KOPT-K1 (cell line): ENCODE data around the gene REEP3.
A peak's percentile ranks its signal among the peaks of the same experiment; 100 is the strongest.
"Not testable (repeated sequence)": the region's sequence is repeated elsewhere in the genome, so short reads cannot be mapped to it uniquely, and the experiment has no call there.

Experiments used
- H3K27ac ChIP-seq: fragments of 200-600 bp; sonication (generic); 2 replicates; pipeline ENCODE4 v1.5.1; 2016; ENCODE audit warnings: antibody characterized with exemption, mild to moderate bottlenecking, low read depth, low read length; ENCODE audit not compliant: poor library complexity, severe bottlenecking
- H3K36me3 ChIP-seq: fragments of 200-600 bp; sonication (generic); 2 replicates; pipeline ENCODE4 v1.5.1; 2017; ENCODE audit warnings: antibody characterized with exemption, mild to moderate bottlenecking, low read length, moderate library complexity; ENCODE audit not compliant: insufficient read depth
- H3K9me3 ChIP-seq: fragments of 200-600 bp; sonication (generic); 2 replicates; pipeline ENCODE4 v1.5.1; 2017; ENCODE audit warnings: antibody characterized with exemption, low read length, mild to moderate bottlenecking; ENCODE audit not compliant: insufficient read depth, poor library complexity, severe bottlenecking

REEP3 gene

GRCh38 chr10:63498665-63499064, 22.5 kb upstream of the REEP3 start:
- H3K36me3 ChIP-seq, result 0 out of 2 replicates have a peak, but pooled peaks cover 4% of the 10 kb centered on the region
- H3K27ac ChIP-seq, result no peak overlapping the region
- no peaks in the 10 kb centered on the region for H3K9me3 ChIP-seq

- H3K9me3 ChIP-seq, H3K36me3 ChIP-seq, H3K27ac ChIP-seq: not testable (repeated sequence)
Observed at GRCh38 chr10:63500551-63500950, 20.6 kb upstream of the REEP3 start.

GRCh38 chr10:63501954-63502353, 19.2 kb upstream of the REEP3 start:
- H3K36me3 ChIP-seq, result no peaks in the 10 kb centered on the region
- H3K9me3 ChIP-seq, result no peaks in the 10 kb centered on the region
- no peak overlapping the region for H3K27ac ChIP-seq

GRCh38 chr10:63502832-63503231, 18.4 kb upstream of the REEP3 start:
- Histone ChIP-seq H3K27ac (no peak overlapping the region), H3K9me3 (no peaks in the 10 kb centered on the region), H3K36me3 (no peaks in the 10 kb centered on the region)

- Histone ChIP-seq H3K36me3 (no peaks in the 10 kb centered on the region), H3K9me3 (no peaks in the 10 kb centered on the region), H3K27ac (no peak overlapping the region)
Observed at GRCh38 chr10:63503395-63503794, 17.8 kb upstream of the REEP3 start.

DNA sequence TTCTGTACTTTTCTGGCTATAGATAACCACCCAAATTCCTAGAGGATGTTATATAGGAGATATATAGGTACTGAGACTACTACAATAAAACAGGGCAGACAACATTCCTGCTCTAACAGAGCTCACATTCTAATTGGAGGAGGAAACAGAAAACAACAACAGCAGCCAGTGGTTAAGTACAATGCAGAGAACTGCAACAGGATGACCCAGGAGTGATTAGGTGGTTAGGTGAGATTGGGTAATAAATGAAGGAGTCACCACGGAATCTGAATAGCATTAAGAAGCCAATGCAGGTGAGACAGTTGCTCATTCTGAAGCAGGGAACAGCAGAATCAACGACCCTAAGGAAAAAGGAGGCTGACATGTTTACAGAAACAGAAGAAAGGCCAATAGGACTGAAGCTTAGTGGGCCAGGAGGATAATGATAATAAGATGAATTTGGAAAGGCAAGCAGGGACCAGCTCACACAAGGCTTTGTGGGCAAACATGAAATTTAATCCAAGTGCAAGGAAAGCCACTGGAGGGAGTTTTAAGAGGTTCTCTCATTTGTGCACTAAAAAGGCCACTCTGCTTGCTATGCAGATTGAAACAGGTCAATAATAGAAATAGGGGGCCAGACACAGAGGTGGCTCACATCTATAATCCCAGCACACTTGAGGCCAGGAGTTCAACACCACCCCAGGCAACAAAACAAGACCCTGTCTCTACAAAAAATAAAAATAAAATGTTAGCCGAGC, 16.9 kb upstream of the REEP3 start:
- no peaks in the 10 kb centered on the region for H3K9me3 ChIP-seq
- H3K27ac ChIP-seq, result no peak overlapping the region
- no peaks in the 10 kb centered on the region for H3K36me3 ChIP-seq

DNA sequence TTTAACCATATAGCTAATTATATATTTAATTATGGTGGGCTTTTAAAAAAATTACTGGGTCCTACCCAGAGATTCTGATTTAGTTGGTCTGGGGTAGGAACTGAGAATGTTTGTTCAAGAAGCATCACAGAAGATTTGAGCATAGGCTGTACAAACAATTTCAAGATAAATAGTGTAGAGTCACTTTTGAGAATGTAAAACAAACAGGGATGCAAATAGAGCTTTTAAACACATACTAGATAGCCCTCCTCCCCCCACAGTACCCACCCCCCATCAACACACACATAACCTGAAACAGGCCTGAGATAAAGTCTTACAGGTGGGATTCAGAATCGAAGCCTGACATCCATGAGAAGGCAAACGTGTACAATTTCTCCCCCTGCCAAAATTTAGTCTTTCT, 15.6 kb upstream of the REEP3 start:
- Histone ChIP-seq H3K9me3 (no peaks in the 10 kb centered on the region), H3K27ac (no peak overlapping the region), H3K36me3 (no peaks in the 10 kb centered on the region)

DNA sequence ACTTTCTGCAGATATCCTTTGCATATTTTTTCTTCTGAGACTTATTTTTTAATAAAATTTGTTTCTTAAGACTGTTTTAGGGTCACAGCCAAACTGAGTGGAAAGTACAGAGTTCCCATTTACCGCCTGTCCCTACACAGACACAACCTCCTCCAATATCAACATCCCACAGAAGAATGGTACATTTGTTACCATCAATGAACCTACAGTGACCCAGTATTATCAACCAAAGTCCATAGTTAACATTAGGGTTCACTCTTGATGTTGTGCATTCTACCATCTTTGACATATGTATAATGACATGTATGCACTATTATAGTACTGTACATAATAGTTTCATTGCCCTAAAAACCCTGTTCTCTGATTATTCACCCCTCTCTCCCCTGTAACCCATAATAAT, 14.6 kb upstream of the REEP3 start:
- no peaks in the 10 kb centered on the region for H3K36me3 ChIP-seq
- H3K27ac ChIP-seq, result no peak overlapping the region

GRCh38 chr10:63515002-63515763, 6.0 kb upstream of the REEP3 start:
- H3K27ac ChIP-seq, result peak overlapping the region; percentile 66
- H3K9me3 ChIP-seq, result peaks cover 17% of the 10 kb centered on the region
- peaks cover 6% of the 10 kb centered on the region for H3K36me3 ChIP-seq

More for the DNA sequence above, 14.6 kb upstream of the REEP3 start:
- no peaks in the 10 kb centered on the region for H3K9me3 ChIP-seq

- Histone ChIP-seq H3K27ac (peak overlapping the region; percentile 66), H3K9me3 (peaks cover 17% of the 10 kb centered on the region), H3K36me3 (peaks cover 6% of the 10 kb centered on the region)
Observed at GRCh38 chr10:63516207-63516606, 5.0 kb upstream of the REEP3 start.

- Histone ChIP-seq H3K27ac (no peak overlapping the region), H3K36me3 (peaks cover 6% of the 10 kb centered on the region), H3K9me3 (peaks cover 8% of the 10 kb centered on the region)
Observed at GRCh38 chr10:63518690-63519288, 2.4 kb upstream of the REEP3 start.

DNA sequence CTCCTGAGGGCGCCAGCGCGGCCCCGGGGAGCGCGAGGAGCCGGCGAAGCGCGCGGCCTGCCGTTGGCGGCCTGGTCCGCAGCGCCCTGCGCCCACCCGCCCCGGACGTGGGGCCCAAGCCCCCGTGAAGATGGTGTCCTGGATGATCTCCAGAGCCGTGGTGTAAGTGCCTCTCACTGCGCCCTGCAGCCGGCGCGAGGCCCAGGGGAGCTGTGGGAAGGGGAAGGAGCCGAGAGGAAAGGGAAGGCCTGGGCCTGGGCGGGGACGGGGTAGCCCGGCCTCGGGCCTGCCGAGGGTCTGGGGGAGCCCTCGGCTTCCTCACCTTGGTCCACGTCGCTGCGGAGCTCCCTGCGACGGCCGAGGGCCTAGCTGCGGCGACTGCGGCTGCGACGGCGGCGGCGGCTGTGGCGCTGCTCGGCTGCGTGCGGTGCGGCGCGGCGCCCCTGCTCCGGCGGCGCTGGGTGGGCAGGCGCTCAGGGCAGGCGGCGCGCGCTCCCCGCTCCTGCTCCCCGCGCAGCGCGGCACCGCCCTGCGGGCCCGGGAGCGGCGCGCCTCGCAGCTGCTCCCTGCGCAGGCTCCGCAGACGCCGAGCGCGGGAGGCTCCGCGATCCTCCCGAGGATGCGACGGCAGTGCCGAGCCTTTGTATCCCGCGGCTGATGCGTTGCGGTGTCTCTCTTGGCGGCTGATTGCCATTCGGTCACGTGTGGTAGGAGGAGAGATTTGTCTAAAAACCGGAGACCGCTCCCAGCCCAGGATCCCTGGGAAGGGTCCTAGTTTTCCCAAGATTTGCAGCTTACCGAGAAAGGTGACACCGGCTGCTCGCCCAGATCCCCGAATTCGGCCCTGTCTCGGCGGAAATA, 445 bp downstream of the REEP3 start:
- no peaks in the 10 kb centered on the region for H3K9me3 ChIP-seq
- H3K27ac ChIP-seq, result peak overlapping the region; percentile 93

DNA sequence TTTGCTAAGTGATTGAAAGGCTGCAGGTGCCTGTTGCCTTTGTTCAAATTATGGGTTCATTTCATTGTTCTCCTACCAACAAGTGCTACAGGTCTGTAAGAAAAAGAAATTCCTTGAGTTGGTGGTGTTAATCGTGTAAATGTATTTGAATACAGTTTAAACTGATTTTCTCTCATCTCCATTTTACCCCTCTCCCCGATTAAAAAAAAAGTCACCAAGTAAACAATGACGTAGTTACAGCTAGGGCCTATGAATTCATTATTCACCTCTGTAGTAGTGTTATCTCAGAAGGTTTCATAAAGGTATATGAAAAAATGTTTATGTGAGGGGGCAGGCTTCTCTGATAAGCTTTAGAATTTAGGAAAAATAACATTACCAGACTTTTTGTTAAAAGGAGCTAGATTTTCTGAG, 1.1 kb downstream of the REEP3 start:
- no peaks in the 10 kb centered on the region for H3K9me3 ChIP-seq
- H3K27ac ChIP-seq, result peak overlapping the region; percentile 93
- H3K36me3 ChIP-seq, result no peaks in the 10 kb centered on the region

More for the DNA sequence above, 445 bp downstream of the REEP3 start:
- H3K36me3 ChIP-seq, result no peaks in the 10 kb centered on the region

DNA sequence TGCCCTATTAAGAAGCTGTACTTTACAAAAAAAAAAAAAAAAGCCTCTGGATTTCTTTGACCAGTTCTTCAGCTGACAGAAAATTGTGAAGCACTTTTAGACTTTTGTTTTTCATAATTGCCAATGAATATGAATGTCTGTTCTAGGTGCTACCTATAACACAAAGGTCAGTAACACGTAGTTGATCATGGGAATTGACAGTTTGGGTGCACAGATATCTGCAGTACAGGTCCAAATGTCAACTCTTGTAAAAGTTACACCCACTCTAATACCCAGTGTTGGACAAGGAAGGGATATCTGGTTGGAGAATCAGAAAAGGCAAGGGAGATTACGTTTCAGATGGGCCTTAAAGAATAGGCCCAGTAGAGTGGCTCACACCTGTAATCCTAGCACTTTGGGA, 1.8 kb downstream of the REEP3 start:
- Histone ChIP-seq H3K27ac (no peak overlapping the region), H3K36me3 (no peaks in the 10 kb centered on the region), H3K9me3 (no peaks in the 10 kb centered on the region)

- H3K36me3 ChIP-seq, result no peaks in the 10 kb centered on the region
- H3K27ac ChIP-seq, result no peak overlapping the region
- H3K9me3 ChIP-seq, result no peaks in the 10 kb centered on the region
Observed at GRCh38 chr10:63525021-63525420, 3.8 kb downstream of the REEP3 start.
